Stomach (tissue), 9 donors: ENCODE results near the gene NUDT4. TPM values are rescaled to one million over a fixed set of nuclear protein-coding genes. Genes with fewer than 3 reads are reported as not detected.

Experiments
- DNase-seq, 2 donors: peaks; one replicate each; pipeline versions ENCODE4 v3.0.0 to v3.0.0-alpha.2; 2013 to 2019
- H3K27ac ChIP-seq, 5 donors: fragments of 200-600 bp in 4 of 5; sonication (generic) in 4 of 5; one replicate each; pipeline ENCODE4 v1.5.1; 2013 to 2019; ENCODE audit warnings: mild to moderate bottlenecking in 1 of 5, moderate library complexity in 1 of 5
- H3K27me3 ChIP-seq, 3 donors: fragments of 200-600 bp; sonication (generic); one replicate each; pipeline ENCODE4 v1.5.1; 2017 to 2019; ENCODE audit warnings: mixed run types in 1 of 3
- H3K36me3 ChIP-seq, 4 donors: fragments of 200-600 bp; sonication (generic); 1 replicate in 3 of 4; 2 replicates in 1 of 4; pipeline ENCODE4 v1.5.1; 2016 to 2019
- H3K4me1 ChIP-seq, 4 donors: fragments of 200-600 bp; sonication (generic); one replicate each; pipeline ENCODE4 v1.5.1; 2016 to 2019
- H3K4me3 ChIP-seq, 4 donors: fragments of 200-600 bp; sonication (generic) in 3 of 4; one replicate each; pipeline ENCODE4 v1.5.1; 2016 to 2019; ENCODE audit warnings: mild to moderate bottlenecking in 1 of 4
- H3K9me3 ChIP-seq, 4 donors: fragments of 200-600 bp; sonication (generic); one replicate each; pipeline ENCODE4 v1.5.1; 2016 to 2019
- EP300 ChIP-seq: sonication (generic); formaldehyde crosslinking; IDR thresholded peaks from one replicate; pipeline ENCODE4 v1.6.1; 2017; ENCODE audit warnings: antibody characterized with exemption
- POLR2A ChIP-seq, 4 donors: fragments of 450-650 bp; IDR thresholded peaks; one replicate each; pipeline ENCODE4 v1.6.1; 2016; ENCODE audit warnings: antibody characterized with exemption in 4 of 4, control low read depth in 2 of 4, mild to moderate bottlenecking in 1 of 4, moderate library complexity in 1 of 4
- POLR2AphosphoS5 ChIP-seq, 3 donors: sonication (generic); formaldehyde crosslinking; IDR thresholded peaks; one replicate each; pipeline ENCODE4 v1.6.1; 2016; ENCODE audit warnings: antibody characterized with exemption in 3 of 3
- WGBS, 5 donors: extraction: QIAGEN DNeasy Blood & Tissue Kit in 3 of 5; methylation state at CpG; one replicate each; pipeline versions ENCODE4 v1.1.5 to v1.1.7; 2013 to 2018; 5-methylcytosine and 5-hydroxymethylcytosine counted together
- intact Hi-C: fragments of 100-400 bp; cut with DNase I; formaldehyde crosslinking; loops from one replicate; pipeline ENCODE4 v1.15.1; 2023; ENCODE audit warnings: low total_unique reads
- polyA plus RNA-seq, 3 donors: library from polyadenylated mRNA; stranded (reverse); fragments of 200-250 nt; gene quantifications; one replicate each; pipeline ENCODE4 v1.2.3, GENCODE V29; 2013
- total RNA-seq, 5 donors: library from RNA; depleted of rRNA; stranded (reverse); fragments of >200 nt; gene quantifications; one replicate each; pipeline versions ENCODE4 v1.1.0 to v1.2.3, GENCODE V29; 2014 to 2016
- TF ChIP-seq, protein P1 (sequence below), 7 experiments: fragments of 450-650 bp in 4 of 7; fragments of 200-600 bp in 3 of 7; sonication (generic) in 3 of 7; IDR thresholded peaks; one replicate each; pipeline ENCODE4 v1.5.1; 2016 to 2019; ENCODE audit warnings: antibody characterized with exemption in 7 of 7, control low read depth in 2 of 7, mild to moderate bottlenecking in 1 of 7
- donor health status: healthy with polysubstance abuse.
- donor health status: Bipolar disorder and iron deficiency.
- donor health status: healthy.

The NUDT4 gene
- total and polyA plus RNA-seq, 8 donors: 17.5 to 77.7 (median 29.4) TPM

DNA sequence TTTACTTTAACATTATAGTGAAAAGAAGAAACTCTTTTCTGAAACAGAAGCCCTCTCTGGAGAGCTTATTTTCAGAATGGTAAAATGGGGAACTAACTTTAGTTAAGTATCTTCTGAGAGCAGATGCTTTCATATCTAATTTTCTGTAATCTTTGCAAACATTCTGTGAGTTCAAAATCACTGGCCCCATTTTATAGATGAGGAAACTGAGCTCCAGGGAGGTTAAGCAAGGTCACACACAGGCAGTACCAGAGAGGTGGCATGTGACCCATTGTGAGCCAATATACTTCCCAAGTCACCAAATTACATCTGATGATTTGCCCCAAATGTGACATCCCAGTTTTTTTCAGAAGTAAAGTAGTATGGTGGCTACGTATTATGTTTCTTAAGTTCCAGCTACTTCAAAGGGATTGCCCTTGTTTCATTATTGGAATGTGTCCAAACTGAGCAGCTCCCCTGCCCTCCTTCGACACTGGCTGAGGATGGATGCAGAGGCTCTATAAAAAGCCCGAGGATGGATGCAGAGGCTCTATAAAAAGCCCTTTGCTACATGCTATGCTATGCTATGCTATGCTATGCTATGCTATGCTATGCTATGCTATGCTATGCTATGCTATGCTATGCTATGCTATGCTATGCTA, 36.2 kb upstream of the NUDT4 start:
- Histone ChIP-seq H3K4me3 (no peak overlapping the region), H3K9me3 (no peaks in the 10 kb centered on the region), H3K36me3 (no peaks in the 10 kb centered on the region), H3K27ac (no peak overlapping the region), H3K4me1 (no peaks in the 10 kb centered on the region), H3K27me3 (no peaks in the 10 kb centered on the region)
- DNase-seq: no peak
- TF ChIP-seq POLR2A (IDR thresholded peaks at IDR 0.05) (no peak), POLR2AphosphoS5 (IDR thresholded peaks at IDR 0.05) (no peak), EP300 (no peak)
- TF ChIP-seq, protein P1, sequence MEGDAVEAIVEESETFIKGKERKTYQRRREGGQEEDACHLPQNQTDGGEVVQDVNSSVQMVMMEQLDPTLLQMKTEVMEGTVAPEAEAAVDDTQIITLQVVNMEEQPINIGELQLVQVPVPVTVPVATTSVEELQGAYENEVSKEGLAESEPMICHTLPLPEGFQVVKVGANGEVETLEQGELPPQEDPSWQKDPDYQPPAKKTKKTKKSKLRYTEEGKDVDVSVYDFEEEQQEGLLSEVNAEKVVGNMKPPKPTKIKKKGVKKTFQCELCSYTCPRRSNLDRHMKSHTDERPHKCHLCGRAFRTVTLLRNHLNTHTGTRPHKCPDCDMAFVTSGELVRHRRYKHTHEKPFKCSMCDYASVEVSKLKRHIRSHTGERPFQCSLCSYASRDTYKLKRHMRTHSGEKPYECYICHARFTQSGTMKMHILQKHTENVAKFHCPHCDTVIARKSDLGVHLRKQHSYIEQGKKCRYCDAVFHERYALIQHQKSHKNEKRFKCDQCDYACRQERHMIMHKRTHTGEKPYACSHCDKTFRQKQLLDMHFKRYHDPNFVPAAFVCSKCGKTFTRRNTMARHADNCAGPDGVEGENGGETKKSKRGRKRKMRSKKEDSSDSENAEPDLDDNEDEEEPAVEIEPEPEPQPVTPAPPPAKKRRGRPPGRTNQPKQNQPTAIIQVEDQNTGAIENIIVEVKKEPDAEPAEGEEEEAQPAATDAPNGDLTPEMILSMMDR (IDR thresholded peaks at IDR 0.05): no peak
- WGBS, 5 donors: 68 to 89% (median 83%) methylated on average over 3 of the region's 3 CpGs
- intact Hi-C loops: no loop called here

DNA sequence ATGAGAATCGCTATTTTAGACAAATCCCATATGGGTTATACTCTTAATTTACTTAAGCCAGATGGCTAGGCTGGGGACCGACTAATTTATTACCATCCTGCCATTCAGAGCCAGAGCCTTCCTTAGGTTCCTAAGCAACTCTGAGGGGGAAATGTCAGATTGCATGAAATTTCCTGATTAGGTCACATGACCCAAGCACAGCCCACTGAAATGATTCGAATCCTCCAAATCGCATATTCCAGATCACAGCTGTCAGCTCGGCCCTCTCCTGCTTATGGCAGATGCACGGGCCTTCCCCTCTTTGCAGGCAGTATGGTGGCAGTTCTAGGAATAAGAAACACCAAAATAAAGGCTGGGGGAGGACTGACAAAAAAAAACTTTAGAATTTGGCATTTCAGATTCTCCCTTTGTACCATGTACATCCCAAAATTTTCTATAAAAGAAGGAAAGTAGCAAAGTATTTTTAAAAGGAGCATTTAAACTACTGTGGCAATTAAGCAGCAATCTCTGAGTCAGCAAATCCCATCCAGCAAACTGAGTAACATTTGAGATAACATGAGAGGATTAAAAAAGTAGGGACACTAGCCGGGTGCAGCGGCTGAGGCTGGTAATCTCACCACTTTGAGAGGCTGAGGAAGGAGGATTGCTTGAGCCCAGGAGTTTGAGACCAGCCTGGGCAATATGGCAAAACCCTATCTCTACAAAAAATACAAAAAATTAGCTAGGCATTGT, 30.5 kb upstream of the NUDT4 start:
- no peaks in the 10 kb centered on the region for H3K4me1 ChIP-seq
- intact Hi-C loops: no loop called here
- no peaks in the 10 kb centered on the region for H3K36me3 ChIP-seq
- peak in 1 of 2 donors; percentile 69 for DNase-seq
- H3K27ac ChIP-seq: no peak overlapping the region
- H3K9me3 ChIP-seq: no peaks in the 10 kb centered on the region
- WGBS, 5 donors: 74 to 79% (median 77%) methylated on average over 8 of the region's 8 CpGs
- TF ChIP-seq POLR2AphosphoS5 (IDR thresholded peaks at IDR 0.05) (no peak), EP300 (no peak), POLR2A (IDR thresholded peaks at IDR 0.05) (no peak)
- TF ChIP-seq, protein P1 (IDR thresholded peaks at IDR 0.05): no peak
- H3K4me3 ChIP-seq: no peak overlapping the region
- H3K27me3 ChIP-seq: no peaks in the 10 kb centered on the region

DNA sequence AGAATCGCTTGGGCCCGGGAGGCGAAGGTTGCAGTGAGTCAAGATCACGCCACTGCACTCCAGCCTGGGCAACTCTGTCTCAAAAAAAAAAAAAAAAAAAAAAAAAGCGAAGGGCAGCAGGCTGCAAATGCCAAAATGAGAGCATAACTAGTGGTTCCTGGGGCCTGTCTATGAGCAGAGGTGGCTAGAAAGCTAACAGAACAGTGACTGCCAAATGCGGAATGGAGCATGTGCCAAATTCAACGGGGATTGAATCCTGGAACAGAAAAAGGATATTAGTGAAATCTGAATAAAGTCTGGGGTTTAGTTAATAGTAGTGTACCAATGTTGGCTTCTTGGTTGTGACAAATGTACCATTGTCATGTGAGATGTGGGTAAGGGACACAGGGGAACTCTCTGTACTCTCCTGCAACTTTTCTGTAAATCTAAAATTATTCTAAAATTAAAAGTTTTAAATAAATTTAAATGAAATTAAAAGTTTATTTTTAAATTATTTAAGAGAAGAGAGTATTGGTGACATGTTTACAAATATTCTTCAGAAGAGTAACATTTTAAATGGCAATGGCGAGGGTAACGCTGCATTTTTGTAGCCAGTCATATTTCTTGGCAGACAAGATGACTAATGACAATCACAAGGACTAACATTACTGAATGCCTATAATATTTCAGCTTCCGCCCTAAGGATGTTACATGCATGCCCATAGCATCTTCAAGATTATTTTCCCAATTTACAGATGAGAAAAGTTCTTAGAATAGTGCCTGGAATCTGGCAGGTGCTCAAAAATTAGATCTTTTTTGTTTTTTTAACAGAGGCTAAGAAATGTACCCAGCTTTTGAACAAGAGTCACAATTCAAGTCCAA, 28.9 kb upstream of the NUDT4 start:
- WGBS, 5 donors: 79 to 95% (median 86%) methylated on average over 9 to 10 of the region's 10 CpGs
- intact Hi-C loops: no loop called here
- Histone ChIP-seq H3K4me1 (no peaks in the 10 kb centered on the region), H3K9me3 (no peaks in the 10 kb centered on the region), H3K27ac (no peak overlapping the region), H3K27me3 (no peaks in the 10 kb centered on the region), H3K36me3 (no peaks in the 10 kb centered on the region), H3K4me3 (no peak overlapping the region)
- TF ChIP-seq EP300 (no peak), POLR2AphosphoS5 (IDR thresholded peaks at IDR 0.05) (no peak), POLR2A (IDR thresholded peaks at IDR 0.05) (no peak)
- TF ChIP-seq, protein P1 (IDR thresholded peaks at IDR 0.05): no peak
- DNase-seq: no peak

GRCh38 chr12:93351726-93352125, 26.0 kb upstream of the NUDT4 start:
- H3K36me3 ChIP-seq: no peaks in the 10 kb centered on the region
- 88 to 100% (median 100%) methylated on average over 1 of the region's 1 CpG for WGBS, 5 donors
- no peak overlapping the region for H3K27ac ChIP-seq
- intact Hi-C loops: no loop called here
- no peak for DNase-seq
- TF ChIP-seq POLR2AphosphoS5 (IDR thresholded peaks at IDR 0.05): no peak
- TF ChIP-seq, protein P1 (IDR thresholded peaks at IDR 0.05): no peak
- no peak for TF ChIP-seq EP300
- no peak for TF ChIP-seq POLR2A (IDR thresholded peaks at IDR 0.05)
- no peak overlapping the region for H3K4me3 ChIP-seq
- H3K9me3 ChIP-seq: no peaks in the 10 kb centered on the region
- H3K27me3 ChIP-seq: no peaks in the 10 kb centered on the region
- no peaks in the 10 kb centered on the region for H3K4me1 ChIP-seq
